K562 (cell line): ENCODE data around the gene YBX3. TPM values are rescaled to one million over a fixed set of nuclear protein-coding genes. Genes with fewer than 3 reads are reported as not detected.

ENCODE experiments used
- ATAC-seq: fragments of 200-7000 bp; cut with Tn5 transposase; 3 replicates; pipeline ENCODE4 v1.9.1; 2020; ENCODE audit warnings: moderate library complexity
- BruUV-seq: library from RNA; stranded (reverse); fragments of 400-500 nt; replicated peaks from 2 replicates; lab custom pipeline; 2021; lab: Mats Ljungman, UMichigan
- CTCF ChIA-PET: fragments of 300-600 bp; formaldehyde crosslinking; extraction: SDS; loops from one replicate; lab custom pipeline; 2021; ENCODE audit warnings: low intra/inter-chr PET ratio; lab: Yijun Ruan, JAX
- POLR2A ChIA-PET: fragments of 300-600, 350-650 bp; sonication (Branson Sonifier 250); formaldehyde crosslinking; extraction: SDS; loops from one replicate; lab custom pipeline; 2021; ENCODE audit warnings: antibody characterized with exemption, inconsistent platforms; lab: Yijun Ruan, JAX
- DNase-seq, 4 experiments: peaks; one replicate each; pipeline versions ENCODE4 v3.0.0 to v3.0.0-alpha.2; 2011 to 2018; ENCODE audit warnings: low spot score in 3 of 4, mixed read lengths in 3 of 4; ENCODE audit errors: extremely low read depth in 1 of 4
- FAIRE-seq: peaks from 2 replicates; lab custom pipeline; 2011; peaks lifted over from hg19 to GRCh38; lab: Jason Lieb, UNC
- H2AFZ ChIP-seq: 2 replicates; pipeline ENCODE4 v1.6.0; 2011; ENCODE audit warnings: low read depth, low read length, control low read depth, inconsistent platforms
- H3K27ac ChIP-seq: fragments of 200-600 bp; 3 replicates; pipeline ENCODE4 v1.8.0; 2011; ENCODE audit warnings: low read depth, mild to moderate bottlenecking, control low read depth, inconsistent platforms, low read length, moderate library complexity, mixed read lengths; ENCODE audit errors: extremely low read depth
- H3K27me3 ChIP-seq, 2 experiments: fragments of 300-600 bp in 1 of 2; 2 replicates in 1 of 2; 3 replicates in 1 of 2; pipeline versions ENCODE4 v1.6.0 to v1.8.0; 2011; ENCODE audit warnings: inconsistent platforms in 2 of 2, low read length in 2 of 2, mild to moderate bottlenecking in 1 of 2, mixed read lengths in 1 of 2, moderate library complexity in 1 of 2; ENCODE audit not compliant: control insufficient read depth in 2 of 2, insufficient read depth in 2 of 2
- H3K36me3 ChIP-seq: fragments of 300-600 bp; 3 replicates; pipeline ENCODE4 v1.8.0; 2011; ENCODE audit warnings: mild to moderate bottlenecking, low read length, inconsistent platforms; ENCODE audit not compliant: control insufficient read depth, insufficient read depth
- H3K4me1 ChIP-seq, 2 experiments: fragments of 200-600 bp in 1 of 2; replicated peaks in 1 of 2; 2 replicates in 1 of 2; 3 replicates in 1 of 2; pipeline versions ENCODE4 v1.5.1 to v1.8.0; 2011; ENCODE audit warnings: inconsistent platforms in 2 of 2, low read length in 2 of 2, mild to moderate bottlenecking in 1 of 2, mixed read lengths in 1 of 2, moderate library complexity in 1 of 2; ENCODE audit not compliant: control insufficient read depth in 2 of 2, insufficient read depth in 2 of 2
- H3K4me2 ChIP-seq: 2 replicates; pipeline ENCODE4 v1.6.1; 2011; ENCODE audit warnings: low read length, control low read depth, inconsistent platforms, mixed read lengths; ENCODE audit not compliant: insufficient read depth
- H3K4me3 ChIP-seq: fragments of 200-600 bp; sonication (generic), shearing (Covaris generic); 2 replicates; pipeline ENCODE4 v1.5.1; 2016; ENCODE audit warnings: control low read depth, inconsistent platforms
- H3K79me2 ChIP-seq: fragments of 200-600 bp; 3 replicates; pipeline ENCODE4 v1.8.0; 2011; ENCODE audit warnings: low read length, inconsistent platforms; ENCODE audit not compliant: control insufficient read depth, insufficient read depth
- H3K9ac ChIP-seq, 2 experiments: 2 replicates each; pipeline versions ENCODE4 v1.6.0 to v1.6.1; 2011; ENCODE audit warnings: low read depth in 2 of 2, low read length in 2 of 2, control low read depth in 1 of 2, inconsistent platforms in 1 of 2, mild to moderate bottlenecking in 1 of 2, mixed read lengths in 1 of 2; ENCODE audit not compliant: insufficient read depth in 1 of 2
- H3K9me1 ChIP-seq: one replicate; pipeline ENCODE4 v1.6.0; 2011; ENCODE audit warnings: inconsistent platforms, mild to moderate bottlenecking, low read length, moderate library complexity; ENCODE audit not compliant: control insufficient read depth, insufficient read depth
- H3K9me3 ChIP-seq: replicated peaks from 2 replicates; pipeline ENCODE4 v1.5.1; 2011; ENCODE audit warnings: low read depth, low read length, inconsistent platforms; ENCODE audit not compliant: control insufficient read depth, insufficient read depth
- H4K20me1 ChIP-seq: replicated peaks from 2 replicates; pipeline ENCODE4 v1.6.1; 2011; ENCODE audit warnings: low read length, inconsistent platforms, mixed read lengths; ENCODE audit not compliant: control insufficient read depth, insufficient read depth
- AFF1 ChIP-seq, 2 experiments: fragments of 450-650 bp; IDR thresholded peaks; 2 replicates each; pipeline ENCODE4 v1.6.1; 2018; ENCODE audit warnings: mild to moderate bottlenecking in 2 of 2, low read depth in 1 of 2; ENCODE audit not compliant: partially characterized antibody in 2 of 2
- HES1 ChIP-seq: fragments of 450-650 bp; IDR thresholded peaks from 2 replicates; pipeline ENCODE4 v1.6.1; 2016; ENCODE audit warnings: low read depth, mild to moderate bottlenecking, moderate library complexity
- RFX1 ChIP-seq: fragments of 450-650 bp; IDR thresholded peaks from 2 replicates; pipeline ENCODE4 v1.6.1; 2016; ENCODE audit warnings: mild to moderate bottlenecking, moderate library complexity
- SMARCE1 ChIP-seq: fragments of 450-650 bp; IDR thresholded peaks from 2 replicates; pipeline ENCODE4 v1.7.1; 2016; ENCODE audit warnings: mild to moderate bottlenecking
- SP1 ChIP-seq: sonication (generic); formaldehyde crosslinking; IDR thresholded peaks from 2 replicates; pipeline ENCODE4 v1.8.1; 2022; ENCODE audit warnings: mild to moderate bottlenecking, missing genetic modification reagents
- ZNF212 ChIP-seq: fragments of 450-650 bp; formaldehyde crosslinking; IDR thresholded peaks from 2 replicates; pipeline ENCODE4 v1.4.0; 2020; ENCODE audit warnings: mild to moderate bottlenecking
- ZSCAN32 ChIP-seq: fragments of 450-650 bp; formaldehyde crosslinking; IDR thresholded peaks from 2 replicates; pipeline ENCODE4 v1.4.0; 2020; ENCODE audit warnings: mild to moderate bottlenecking, moderate library complexity
- WGBS: fragments of 100-300 bp; shearing (Covaris generic); methylation state at CpG from one replicate; pipeline ENCODE4 v1.1.6; 2016; ENCODE audit warnings: low coverage, mixed read lengths; ENCODE audit not compliant: insufficient coverage; ENCODE audit errors: missing lambda C conversion rate; 5-methylcytosine and 5-hydroxymethylcytosine counted together
- in situ Hi-C: fragments of 300-500 bp; cut with MboI; formaldehyde crosslinking; loops from 4 replicates; pipeline ENCODE4 v1.15.0; 2018; ENCODE audit warnings: inconsistent platforms, mixed read lengths
- intact Hi-C: fragments of 100-400 bp; cut with micrococcal nuclease; formaldehyde crosslinking; loops from 2 replicates; pipeline ENCODE4 v1.14.2; 2022
- polyA plus RNA-seq, 8 experiments: library from polyadenylated mRNA; depleted of rRNA in 4 of 8; stranded (reverse) in 5 of 8; unstranded in 3 of 8; fragments of >200 nt; fragmentation: Nextera tagmentation in 2 of 8; fragmentation: Illumina TruSeq in 1 of 8; extraction: Ambion mirVana in 2 of 8; extraction: Trizol in 1 of 8; gene quantifications; 2 replicates each; pipeline versions ENCODE4 v1.2.1 to v1.2.3, GENCODE V29; 2011 to 2014; ENCODE audit warnings: inconsistent platforms in 1 of 8, missing spikeins in 1 of 8
- total RNA-seq, 7 experiments: library from RNA; depleted of rRNA in 6 of 7; stranded (reverse); fragments of >200 nt in 6 of 7; fragmentation: Illumina TruSeq in 2 of 7; extraction: Trizol in 2 of 7; gene quantifications; 2 replicates each; pipeline versions ENCODE4 v1.2.1 to v1.2.3, GENCODE V29; 2011 to 2021; ENCODE audit warnings: low replicate concordance in 1 of 7

YBX3 gene
- total and polyA plus RNA-seq, 9 of the 15 experiments (the other 6 are each of a cell fraction or from before 2014, with no cell fraction given): 47.0 to 239 (median 81.5) TPM

- TF ChIP-seq AFF1 (IDR thresholded peaks at IDR 0.05; ENCODE audit: low read depth in 1 of 2, partially characterized antibody in 2 of 2): no peak
- no peak for TF ChIP-seq ZNF212 (CRISPR knock-in tag)
Measured at GRCh38 chr12:10718279-10718821, 4.8 kb downstream of the YBX3 start (continued).

- DNase-seq: no peak
- Histone ChIP-seq H3K4me1 (peaks cover 0 to 3% of the 10 kb centered on the region in 2 experiments; a peak in 1 of 5 replicates), H2AFZ (no peak overlapping the region), H3K27ac (no peak overlapping the region)
- 86% methylated on average over 2 of the region's 2 CpGs for WGBS
- TF ChIP-seq HES1: no peak
- no peak for TF ChIP-seq SP1 (CRISPR knock-in tag)
- TF ChIP-seq SMARCE1: no peak
- no peak for TF ChIP-seq ZSCAN32 (CRISPR knock-in tag)
- no peak for TF ChIP-seq RFX1
- TF ChIP-seq, all 486 proteins: peak for 0
- intact Hi-C loops (no loop called here), in situ Hi-C loops (no loop called here)
- no TSS peak for BruUV-seq
- H3K4me2 ChIP-seq: no peak overlapping the region
- POLR2A ChIA-PET: no interaction called here
- 0 out of 2 replicates have a peak, but pooled peaks cover 6% of the 10 kb centered on the region for H4K20me1 ChIP-seq
- FAIRE-seq (no peak), ATAC-seq (no peak)
- no peak overlapping the region for H3K4me3 ChIP-seq
- no peaks in the 10 kb centered on the region for H3K27me3 ChIP-seq
- CTCF ChIA-PET: no interaction called here
- H3K79me2 ChIP-seq: peaks cover 65% of the 10 kb centered on the region
- peaks cover 75% of the 10 kb centered on the region for H3K36me3 ChIP-seq
- H3K9me3 ChIP-seq: no peaks in the 10 kb centered on the region
- no peak overlapping the region for H3K9ac ChIP-seq
- no peaks in the 10 kb centered on the region for H3K9me1 ChIP-seq
Measured at GRCh38 chr12:10717410-10717809, 5.7 kb downstream of the YBX3 start.
